ENCODE measurements around the gene ALG3.

DNA sequence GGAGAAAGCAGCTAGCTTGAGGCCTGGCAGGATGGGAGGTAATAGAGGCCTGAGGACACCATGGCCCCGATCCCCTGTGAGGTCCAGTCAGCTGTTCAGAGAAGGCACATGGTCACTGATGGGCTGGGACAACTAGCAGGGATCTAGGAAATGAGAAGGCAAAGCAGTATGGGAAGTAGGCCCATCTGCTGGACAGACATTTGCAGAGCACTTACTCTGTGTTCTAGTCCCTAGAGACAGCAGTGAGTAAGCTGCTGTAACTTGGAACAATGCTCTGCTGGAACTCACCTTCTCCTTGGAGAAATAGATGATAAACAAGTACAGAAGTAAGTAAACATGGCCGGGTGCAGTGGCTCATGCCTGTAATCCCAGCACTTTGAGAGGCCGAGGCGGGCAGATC is 34.2 kb upstream of the ALG3 start:
- TF ChIP-seq, protein P1, sequence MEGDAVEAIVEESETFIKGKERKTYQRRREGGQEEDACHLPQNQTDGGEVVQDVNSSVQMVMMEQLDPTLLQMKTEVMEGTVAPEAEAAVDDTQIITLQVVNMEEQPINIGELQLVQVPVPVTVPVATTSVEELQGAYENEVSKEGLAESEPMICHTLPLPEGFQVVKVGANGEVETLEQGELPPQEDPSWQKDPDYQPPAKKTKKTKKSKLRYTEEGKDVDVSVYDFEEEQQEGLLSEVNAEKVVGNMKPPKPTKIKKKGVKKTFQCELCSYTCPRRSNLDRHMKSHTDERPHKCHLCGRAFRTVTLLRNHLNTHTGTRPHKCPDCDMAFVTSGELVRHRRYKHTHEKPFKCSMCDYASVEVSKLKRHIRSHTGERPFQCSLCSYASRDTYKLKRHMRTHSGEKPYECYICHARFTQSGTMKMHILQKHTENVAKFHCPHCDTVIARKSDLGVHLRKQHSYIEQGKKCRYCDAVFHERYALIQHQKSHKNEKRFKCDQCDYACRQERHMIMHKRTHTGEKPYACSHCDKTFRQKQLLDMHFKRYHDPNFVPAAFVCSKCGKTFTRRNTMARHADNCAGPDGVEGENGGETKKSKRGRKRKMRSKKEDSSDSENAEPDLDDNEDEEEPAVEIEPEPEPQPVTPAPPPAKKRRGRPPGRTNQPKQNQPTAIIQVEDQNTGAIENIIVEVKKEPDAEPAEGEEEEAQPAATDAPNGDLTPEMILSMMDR (IDR thresholded peaks at IDR 0.05): no peak
- TF ChIP-seq POLR2A (IDR thresholded peaks at IDR 0.05): no peak

Measured in tibial nerve (tissue), 3 donors.